SU-DHL-6 (cell line): Measurements from ENCODE around the gene MCUR1.

ENCODE experiments used
- CTCF ChIP-seq: fragments of 200-600 bp; sonication (generic); IDR thresholded peaks from one replicate; pipeline ENCODE4 v1.5.1; 2017; ENCODE audit warnings: antibody characterized with exemption, mild to moderate bottlenecking, low read length, moderate library complexity; ENCODE audit not compliant: insufficient read depth, poor library complexity, severe bottlenecking
- EZH2phosphoT487 ChIP-seq: fragments of 200-600 bp; sonication (generic), shearing (Covaris generic); conservative IDR thresholded peaks from 2 replicates; pipeline ENCODE4 v1.6.1; 2018; ENCODE audit warnings: mild to moderate bottlenecking, antibody characterized with exemption, low read length, moderate library complexity, mixed read lengths

GRCh38 chr6:13759025-13759424 is 55.3 kb downstream of the MCUR1 start:
- no peak for TF ChIP-seq CTCF
- no peak for TF ChIP-seq EZH2phosphoT487
